Measurements from ENCODE around the gene KRTAP3-1.

Gene KRTAP3-1

GRCh38 chr17:40975516-40975915 lies 33.4 kb downstream of the KRTAP3-1 start:
- DNase-seq (ENCODE audit: low read depth): no peak

GRCh38 chr17:40974366-40974765 lies 34.6 kb downstream of the KRTAP3-1 start:
- no peak for DNase-seq (ENCODE audit: low read depth)

- DNase-seq (ENCODE audit: low read depth): no peak
These were observed 41.3 kb downstream of the KRTAP3-1 start for GRCh38 chr17:40967582-40967981.

- no peak for DNase-seq (ENCODE audit: low read depth)
These were observed 42.1 kb downstream of the KRTAP3-1 start, which contains the start of gene KRT39 for GRCh38 chr17:40966848-40967247. KRT39 (minus strand) TSS chr17:40966948; CDS start chr17:40966856, 92 bp downstream.

GRCh38 chr17:40963838-40964237 lies 45.1 kb downstream of the KRTAP3-1 start:
- no peak for DNase-seq (ENCODE audit: low read depth)

- no peak for DNase-seq (ENCODE audit: low read depth)
These were observed 46.8 kb downstream of the KRTAP3-1 start for GRCh38 chr17:40962059-40962561.

- no peak for DNase-seq (ENCODE audit: low read depth)
These were observed 47.3 kb downstream of the KRTAP3-1 start for GRCh38 chr17:40961591-40961990.

GRCh38 chr17:40960144-40960543 lies 48.8 kb downstream of the KRTAP3-1 start:
- no peak for DNase-seq (ENCODE audit: low read depth)
